GM10248 (cell line): Measurements from ENCODE around the gene SLC4A9.

Source experiments
- CTCF ChIA-PET: fragments of 300-600 bp; sonication (Branson Sonifier 250); formaldehyde crosslinking; extraction: SDS; loops from one replicate; lab custom pipeline; 2021; ENCODE audit warnings: antibody characterized with exemption; lab: Yijun Ruan, JAX
- POLR2A ChIA-PET: fragments of 350-650 bp; sonication (Branson Sonifier 250); formaldehyde crosslinking; extraction: SDS; loops from one replicate; lab custom pipeline; 2020; ENCODE audit warnings: antibody characterized with exemption; lab: Yijun Ruan, JAX
- DNase-seq: peaks from one replicate; pipeline ENCODE4 v3.0.0; 2012; ENCODE audit errors: extremely low spot score
- CTCF ChIP-seq: IDR thresholded peaks from 2 replicates; pipeline ENCODE4 v1.5.1; 2012; ENCODE audit warnings: mild to moderate bottlenecking, low read depth; ENCODE audit errors: extremely low read depth, missing control alignments, control extremely low read depth

Gene SLC4A9

GRCh38 chr5:140355546-140355945, 4.4 kb upstream of the SLC4A9 start:
- ChIA-PET CTCF (interaction anchor here (0.7 to 15.0 kb wide), 9 partner anchors 8 to 399 kb away, joined by 3 to 462 read pairs (median 4); partner anchors contain the start of genes HBEGF and SLC4A9), POLR2A (interaction anchor here (1.6 kb wide), 1 partner anchor 9 kb away, joined by 3 read pairs; the partner anchor contains the start of gene HBEGF)
- no peak for DNase-seq
- TF ChIP-seq CTCF = no peak

- DNase-seq = no peak
- CTCF ChIA-PET = interaction anchor here (6.0 to 15.0 kb wide), 3 partner anchors 13 to 119 kb away, joined by 53 to 462 read pairs (median 65); partner anchors contain the start of gene HBEGF
- POLR2A ChIA-PET = no interaction called here
- TF ChIP-seq CTCF = no peak
Measured at GRCh38 chr5:140356853-140357725, 2.9 kb upstream of the SLC4A9 start.

- peak; percentile 90 for DNase-seq
- POLR2A ChIA-PET = no interaction called here
- CTCF ChIA-PET = interaction anchor here (1.2 to 12.8 kb wide), 11 partner anchors 8 to 362 kb away, joined by 3 to 205 read pairs (median 6); partner anchors contain the start of gene HBEGF
- TF ChIP-seq CTCF = peak; percentile 92
Measured at GRCh38 chr5:140357726-140358093, 2.3 kb upstream of the SLC4A9 start.

- TF ChIP-seq CTCF = peak; percentile 2
- CTCF ChIA-PET = interaction anchor here (0.7 to 12.8 kb wide), 24 partner anchors 9 to 367 kb away, joined by 3 to 205 read pairs (median 4); partner anchors contain the start of gene HBEGF
- POLR2A ChIA-PET = interaction anchor here (0.6 kb wide), 1 partner anchor 332 kb away, joined by 4 read pairs; no protein-coding TSS in a partner anchor
- DNase-seq = no peak
Measured at GRCh38 chr5:140358738-140359310, 1.2 kb upstream of the SLC4A9 start.

- no peak for TF ChIP-seq CTCF
- ChIA-PET CTCF (interaction anchor here (0.7 to 12.8 kb wide), 7 partner anchors 11 to 359 kb away, joined by 3 to 205 read pairs (median 18); partner anchors contain the start of gene HBEGF), POLR2A (interaction anchor here (0.6 kb wide), 1 partner anchor 24 kb away, joined by 7 read pairs; no protein-coding TSS in a partner anchor)
- DNase-seq = no peak
Measured at GRCh38 chr5:140360681-140361479, 886 bp downstream of the SLC4A9 start.
